GM18867 (cell line): ENCODE results near the gene CPO.
"Not testable (repeated sequence)": the region's sequence is repeated elsewhere in the genome, so short reads cannot be mapped to it uniquely, and the experiment has no call there.

Experiments used
- ATAC-seq: cut with Tn5 transposase; IDR thresholded peaks from one replicate; pipeline ENCODE4 v1.9.1; 2021; ENCODE audit warnings: mild to moderate bottlenecking, moderate library complexity; ENCODE audit not compliant: unreplicated experiment

Gene CPO, protein sequence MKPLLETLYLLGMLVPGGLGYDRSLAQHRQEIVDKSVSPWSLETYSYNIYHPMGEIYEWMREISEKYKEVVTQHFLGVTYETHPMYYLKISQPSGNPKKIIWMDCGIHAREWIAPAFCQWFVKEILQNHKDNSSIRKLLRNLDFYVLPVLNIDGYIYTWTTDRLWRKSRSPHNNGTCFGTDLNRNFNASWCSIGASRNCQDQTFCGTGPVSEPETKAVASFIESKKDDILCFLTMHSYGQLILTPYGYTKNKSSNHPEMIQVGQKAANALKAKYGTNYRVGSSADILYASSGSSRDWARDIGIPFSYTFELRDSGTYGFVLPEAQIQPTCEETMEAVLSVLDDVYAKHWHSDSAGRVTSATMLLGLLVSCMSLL

DNA sequence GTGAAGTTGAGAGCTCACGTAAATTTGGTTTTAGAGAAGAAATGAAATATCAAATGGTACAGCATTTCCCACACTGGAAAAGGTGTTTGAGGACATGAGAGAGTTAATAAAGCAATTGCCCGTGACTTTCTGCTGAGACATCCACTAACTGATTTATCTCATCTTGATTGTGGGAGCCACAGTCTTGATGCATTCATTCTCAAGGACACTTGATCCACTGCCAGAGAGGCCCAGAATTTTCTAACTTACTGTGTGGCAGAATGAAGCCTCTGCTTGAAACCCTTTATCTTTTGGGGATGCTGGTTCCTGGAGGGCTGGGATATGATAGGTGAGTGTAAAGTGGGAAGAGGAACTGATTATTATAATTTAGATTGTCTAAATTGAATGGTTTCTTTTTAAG lies at the start of gene CPO:
Gene CPO (plus strand): TSS at position 179 of the 400 bp plus-strand sequence. CDS start 82 bp downstream, at position 261.
- no peak for ATAC-seq

DNA sequence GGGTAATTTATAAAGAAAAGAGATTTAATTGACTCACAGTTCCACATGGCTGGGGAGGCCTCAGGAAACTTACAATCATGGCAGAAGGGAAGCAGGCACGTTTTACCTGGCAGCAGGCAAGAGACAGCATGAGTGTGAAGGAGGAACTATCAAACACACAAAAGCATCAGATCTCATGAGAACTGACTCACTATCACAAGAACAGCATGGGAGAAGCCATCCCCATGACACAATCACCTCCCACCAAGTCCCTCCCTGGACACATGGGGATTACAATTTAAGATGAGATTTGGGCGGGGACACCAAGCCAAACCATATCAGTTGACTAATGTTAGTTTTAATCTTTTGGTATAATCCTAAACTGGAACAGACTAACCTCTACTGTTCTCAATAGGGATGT lies 49.1 kb upstream of the CPO start:
- ATAC-seq = no peak

GRCh38 chr2:206890926-206891325 lies 48.4 kb upstream of the CPO start:
- no peak for ATAC-seq

DNA sequence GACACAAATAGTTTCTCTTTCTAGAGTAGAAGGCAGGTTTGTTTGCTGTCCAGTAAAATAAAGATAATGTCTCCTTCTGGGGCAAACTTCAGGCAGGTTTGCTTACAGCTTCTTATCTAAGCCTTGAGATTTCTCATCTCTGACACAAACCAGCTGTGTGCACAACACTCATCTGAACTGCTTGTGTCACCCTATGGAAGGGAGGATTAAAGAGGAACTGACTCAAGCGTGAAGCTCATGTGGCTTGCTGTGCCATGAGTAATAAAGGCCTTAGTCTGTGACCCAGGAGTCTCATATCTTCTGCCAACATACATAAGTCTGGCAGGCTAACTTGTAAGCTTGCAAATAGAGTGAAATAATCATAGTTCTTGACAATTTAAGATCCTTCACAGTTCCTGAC lies 24.2 kb upstream of the CPO start:
- ATAC-seq = peak; percentile 66

GRCh38 chr2:206918263-206918662 lies 21.1 kb upstream of the CPO start:
- ATAC-seq = no peak

DNA sequence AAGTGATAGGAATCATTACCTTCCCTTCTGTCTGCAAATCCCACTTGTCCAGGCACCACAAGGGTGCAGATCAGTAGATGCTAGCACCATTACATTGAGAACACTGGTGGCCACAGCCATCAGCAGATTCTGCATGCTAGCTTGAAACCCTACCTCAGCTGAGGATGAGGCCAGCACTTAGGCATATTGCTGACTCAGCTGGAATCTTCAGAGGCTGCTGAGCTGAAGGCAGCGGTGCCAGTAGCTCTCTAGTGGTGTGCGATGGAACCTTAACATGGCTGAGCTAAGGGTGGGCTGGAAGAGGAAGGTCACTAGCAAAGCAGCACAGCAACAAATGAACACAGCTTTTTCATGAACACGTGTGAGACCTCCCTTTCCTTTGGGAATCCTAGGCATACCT lies 19.0 kb upstream of the CPO start:
- ATAC-seq = no peak

GRCh38 chr2:206920951-206921350 lies 18.4 kb upstream of the CPO start:
- no peak for ATAC-seq

DNA sequence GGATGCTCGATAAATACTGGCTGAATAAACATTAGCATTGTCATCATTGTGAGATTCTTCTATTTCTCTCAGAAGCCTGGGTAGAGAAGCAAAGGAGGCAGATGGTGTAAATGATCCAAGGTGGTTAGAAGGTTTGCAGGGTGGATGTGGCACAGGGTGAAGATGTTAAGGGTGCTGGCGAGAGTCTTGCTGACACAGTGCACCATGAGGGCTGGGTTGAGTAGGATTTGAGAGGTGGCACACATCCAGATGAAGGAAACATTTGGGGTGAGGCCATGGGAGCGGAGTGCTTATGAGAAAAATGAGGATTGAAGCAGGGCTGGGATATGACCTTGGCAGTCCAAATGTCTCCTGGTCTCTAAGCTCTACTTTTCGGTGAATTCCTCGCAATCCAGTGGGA lies 17.8 kb upstream of the CPO start:
- no peak for ATAC-seq

DNA sequence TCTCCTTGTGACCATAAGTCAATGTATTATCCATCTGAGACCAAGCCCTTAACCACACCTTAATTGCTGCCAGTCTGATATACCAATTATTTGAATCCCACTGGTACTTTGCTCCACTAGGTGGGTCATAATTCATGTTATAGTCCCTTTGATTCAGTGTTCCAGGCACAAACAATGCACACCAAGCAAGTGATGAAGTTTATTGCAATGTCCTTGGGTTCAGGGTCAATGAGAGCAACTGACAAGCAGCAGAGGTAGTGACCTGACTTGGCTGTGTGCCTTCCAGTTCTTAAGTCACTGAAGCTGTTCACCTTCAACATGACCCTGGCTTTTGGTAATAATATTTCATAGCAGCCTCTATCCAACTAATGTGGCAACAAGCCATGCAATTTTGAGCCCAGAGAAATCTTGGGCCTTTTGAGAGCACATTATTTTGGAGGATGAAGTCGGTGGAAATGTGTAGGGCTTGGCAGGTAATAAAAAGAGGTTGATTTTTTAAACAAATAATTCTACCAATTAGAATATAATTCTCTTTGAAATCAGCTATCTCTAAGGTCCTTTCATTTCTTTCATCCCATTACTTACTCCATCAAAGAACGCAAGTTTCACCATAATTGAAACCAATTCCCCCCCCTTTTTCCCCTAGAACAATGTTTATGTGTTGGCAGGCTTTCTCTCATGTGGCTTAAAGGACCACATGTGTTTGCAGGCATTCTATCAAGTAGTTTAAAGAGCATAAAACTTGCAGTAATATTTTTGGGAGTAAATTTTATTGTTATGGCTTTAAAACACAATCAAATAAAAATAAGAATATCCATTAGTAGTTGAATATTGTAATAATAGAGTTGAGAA lies 3.1 kb upstream of the CPO start:
- ATAC-seq = no peak

DNA sequence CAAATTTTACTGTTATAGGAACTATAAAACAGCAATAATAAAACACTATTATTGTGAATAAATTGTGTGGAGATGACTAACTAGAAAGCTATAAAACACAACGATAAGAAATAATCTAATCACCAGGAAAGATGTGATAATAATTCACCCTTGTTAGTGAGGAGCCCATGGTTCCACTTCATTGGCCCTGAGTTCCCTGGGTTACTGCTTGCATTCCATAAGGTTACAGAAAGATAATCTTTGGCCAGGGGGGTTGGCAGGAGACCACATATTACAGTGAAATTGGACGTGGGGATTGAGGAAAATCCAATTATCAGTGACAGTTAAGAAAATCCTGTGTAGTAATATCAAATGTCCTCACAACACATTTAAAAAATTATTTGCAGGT lies 2.5 kb upstream of the CPO start:
- no peak for ATAC-seq

GRCh38 chr2:206937555-206937954 lies 1.8 kb upstream of the CPO start:
- peak; percentile 86 for ATAC-seq

DNA sequence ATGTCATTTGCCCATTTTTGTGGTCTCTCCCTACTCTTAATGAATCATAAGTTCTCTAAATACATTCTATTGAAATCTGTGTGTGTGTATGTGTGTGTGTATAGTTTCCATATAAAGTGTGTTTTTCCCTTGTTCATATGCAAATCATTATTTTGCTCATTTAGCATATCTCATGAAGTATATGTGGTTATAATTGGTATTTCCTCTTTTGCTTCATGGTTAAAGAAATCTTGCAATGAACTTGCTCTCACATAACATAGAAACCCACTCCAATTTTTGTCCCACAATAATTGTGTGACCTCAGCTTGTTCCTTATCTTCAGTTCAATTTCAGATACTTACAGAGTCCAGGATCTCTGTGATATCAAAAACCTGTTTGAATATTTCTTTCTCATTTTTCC lies 1.2 kb downstream of the CPO start:
- ATAC-seq = no peak

GRCh38 chr2:206942592-206943478 lies 3.5 kb downstream of the CPO start:
- ATAC-seq = no peak

DNA sequence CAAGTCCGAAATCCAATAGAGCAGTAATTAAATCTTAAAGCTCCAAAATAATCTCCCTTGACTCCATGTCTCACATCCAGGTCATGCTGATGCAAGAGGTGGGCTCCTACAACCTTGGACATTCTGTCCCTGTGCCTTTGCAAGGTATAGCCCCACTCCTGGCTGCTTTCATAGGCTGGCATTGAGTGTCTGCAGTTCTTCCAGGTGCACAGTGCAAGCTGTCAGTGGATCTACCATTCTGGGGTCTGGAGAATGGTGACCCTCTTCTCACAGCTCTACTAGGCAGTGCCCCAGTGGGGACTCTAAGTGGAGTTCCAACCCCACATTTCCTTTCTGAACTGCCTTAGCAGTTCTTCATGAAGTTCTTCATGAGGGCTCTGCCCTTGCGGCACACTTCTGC lies 14.1 kb downstream of the CPO start:
- ATAC-seq = not testable (repeated sequence)

- no peak for ATAC-seq
Observed at GRCh38 chr2:206955253-206955652, 15.9 kb downstream of the CPO start.

DNA sequence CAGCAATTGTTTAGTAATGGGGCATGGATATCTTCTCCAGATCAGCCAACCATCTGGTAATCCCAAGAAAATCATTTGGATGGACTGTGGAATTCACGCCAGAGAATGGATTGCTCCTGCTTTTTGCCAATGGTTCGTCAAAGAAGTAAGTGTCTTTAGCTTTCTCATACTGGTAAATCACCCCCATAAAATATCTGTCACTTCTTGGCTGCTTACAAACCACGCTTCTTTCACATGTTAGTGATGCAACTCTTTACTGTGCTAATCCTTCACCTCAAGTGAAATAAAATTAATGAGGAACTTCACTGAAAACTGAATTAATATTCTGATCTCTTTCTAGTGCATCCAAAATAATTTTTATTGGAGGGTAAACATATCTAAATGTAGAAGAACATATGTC lies 18.9 kb downstream of the CPO start:
- ATAC-seq = no peak

GRCh38 chr2:206962966-206963365 lies 23.6 kb downstream of the CPO start:
- no peak for ATAC-seq

- no peak for ATAC-seq
Observed at GRCh38 chr2:206968134-206969086, 29.1 kb downstream of the CPO start.

DNA sequence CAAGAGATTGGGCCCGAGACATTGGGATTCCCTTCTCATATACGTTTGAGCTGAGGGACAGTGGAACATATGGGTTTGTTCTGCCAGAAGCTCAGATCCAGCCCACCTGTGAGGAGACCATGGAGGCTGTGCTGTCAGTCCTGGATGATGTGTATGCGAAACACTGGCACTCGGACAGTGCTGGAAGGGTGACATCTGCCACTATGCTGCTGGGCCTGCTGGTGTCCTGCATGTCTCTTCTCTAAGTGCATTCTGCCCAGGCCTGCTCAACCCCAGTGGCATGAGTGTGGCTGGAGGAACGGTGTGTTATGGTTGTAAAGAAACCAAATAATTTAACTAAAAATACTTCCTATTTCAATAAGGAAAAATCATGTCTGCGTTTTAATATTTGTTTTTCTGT lies 29.9 kb downstream of the CPO start:
- no peak for ATAC-seq
